Measurements from ENCODE around the gene CD74. TPM values are rescaled to one million over a fixed set of nuclear protein-coding genes. Genes with fewer than 3 reads are reported as not detected.

The CD74 gene
- total and polyA plus RNA-seq, 2 of the 13 experiments (the other 11 are each of a cell fraction or from before 2014, with no cell fraction given) = 34.1 to 84.4 TPM

DNA sequence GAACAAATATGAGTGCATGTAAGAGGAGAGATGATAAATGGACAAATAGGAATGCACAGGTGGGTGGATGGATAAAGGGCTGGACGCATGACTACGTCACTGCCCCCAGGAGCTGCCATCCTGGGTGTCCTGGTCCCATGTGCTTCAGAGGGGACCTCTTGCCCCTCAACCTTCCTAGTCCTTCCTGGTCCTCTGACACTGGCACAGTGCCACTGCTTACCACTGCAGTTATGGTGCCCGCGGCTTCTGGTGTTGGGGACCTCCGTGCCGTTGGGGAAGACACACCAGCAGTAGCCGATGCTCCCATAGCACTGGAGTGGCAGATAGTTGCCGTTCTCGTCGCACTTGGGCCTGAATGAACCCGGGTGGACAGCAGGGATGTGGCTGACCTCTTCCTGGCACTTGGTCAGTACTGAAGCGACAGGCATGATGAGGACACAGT lies 9.8 kb downstream of the CD74 start:
- H4K20me1 ChIP-seq (ENCODE audit: insufficient read depth, low read length) = no peaks in the 10 kb centered on the region
- H3K4me2 ChIP-seq (ENCODE audit: low read depth, low read length) = no peak overlapping the region
- ChIA-PET POLR2A (interaction anchor here (1.3 to 2.0 kb wide), 2 partner anchors 8 to 10 kb away, joined by 3 to 6 read pairs; partner anchors contain the start of gene CD74), CTCF (ENCODE audit: low intra/inter-chr PET ratio, low total read pairs) (no interaction called here)
- no peak overlapping the region for H3K9ac ChIP-seq (ENCODE audit: insufficient read depth, low read depth, low read length)
- in situ Hi-C loops (cut with HindIII; ENCODE audit: extremely low pct_ligation_motif_present, low pct_unique_long_range_greater_than_20kb) = no loop called here
- no peaks in the 10 kb centered on the region for H3K9me3 ChIP-seq (ENCODE audit: low read length)
- ATAC-seq (no peak), DNase-seq (ENCODE audit: low spot score) (no peak), FAIRE-seq (no peak)
- no peak for TF ChIP-seq FOXM1 (CRISPR knock-in tag; IDR thresholded peaks at IDR 0.05)
- no peak for TF ChIP-seq HDAC2 (CRISPR knock-in tag; IDR thresholded peaks at IDR 0.05)
- TF ChIP-seq, protein P1, sequence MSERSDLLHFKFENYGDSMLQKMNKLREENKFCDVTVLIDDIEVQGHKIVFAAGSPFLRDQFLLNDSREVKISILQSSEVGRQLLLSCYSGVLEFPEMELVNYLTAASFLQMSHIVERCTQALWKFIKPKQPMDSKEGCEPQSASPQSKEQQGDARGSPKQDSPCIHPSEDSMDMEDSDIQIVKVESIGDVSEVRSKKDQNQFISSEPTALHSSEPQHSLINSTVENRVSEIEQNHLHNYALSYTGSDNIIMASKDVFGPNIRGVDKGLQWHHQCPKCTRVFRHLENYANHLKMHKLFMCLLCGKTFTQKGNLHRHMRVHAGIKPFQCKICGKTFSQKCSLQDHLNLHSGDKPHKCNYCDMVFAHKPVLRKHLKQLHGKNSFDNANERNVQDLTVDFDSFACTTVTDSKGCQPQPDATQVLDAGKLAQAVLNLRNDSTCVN (CRISPR knock-in tag; IDR thresholded peaks at IDR 0.05; ENCODE audit: borderline replicate concordance) = no peak
- peak; percentile 42 for TF ChIP-seq RBM22 (optimal IDR thresholded peaks at IDR 0.05; ENCODE audit: low read length)
- TF ChIP-seq POLR2A (IDR thresholded peaks at IDR 0.05; ENCODE audit: insufficient read depth in 1 of 2, low read depth in 2 of 2, low read length in 2 of 2) = 0 out of 4 replicates have a peak, but pooled peaks of 1 of the 2 experiments have one; percentile 27
- no peak for TF ChIP-seq PAWR (CRISPR knock-in tag; IDR thresholded peaks at IDR 0.05; ENCODE audit: borderline replicate concordance)
- TF ChIP-seq, protein P2, sequence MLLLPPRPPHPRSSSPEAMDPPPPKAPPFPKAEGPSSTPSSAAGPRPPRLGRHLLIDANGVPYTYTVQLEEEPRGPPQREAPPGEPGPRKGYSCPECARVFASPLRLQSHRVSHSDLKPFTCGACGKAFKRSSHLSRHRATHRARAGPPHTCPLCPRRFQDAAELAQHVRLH (CRISPR knock-in tag; IDR thresholded peaks at IDR 0.05; ENCODE audit: borderline replicate concordance, low read depth) = no peak
- TF ChIP-seq, protein P3, sequence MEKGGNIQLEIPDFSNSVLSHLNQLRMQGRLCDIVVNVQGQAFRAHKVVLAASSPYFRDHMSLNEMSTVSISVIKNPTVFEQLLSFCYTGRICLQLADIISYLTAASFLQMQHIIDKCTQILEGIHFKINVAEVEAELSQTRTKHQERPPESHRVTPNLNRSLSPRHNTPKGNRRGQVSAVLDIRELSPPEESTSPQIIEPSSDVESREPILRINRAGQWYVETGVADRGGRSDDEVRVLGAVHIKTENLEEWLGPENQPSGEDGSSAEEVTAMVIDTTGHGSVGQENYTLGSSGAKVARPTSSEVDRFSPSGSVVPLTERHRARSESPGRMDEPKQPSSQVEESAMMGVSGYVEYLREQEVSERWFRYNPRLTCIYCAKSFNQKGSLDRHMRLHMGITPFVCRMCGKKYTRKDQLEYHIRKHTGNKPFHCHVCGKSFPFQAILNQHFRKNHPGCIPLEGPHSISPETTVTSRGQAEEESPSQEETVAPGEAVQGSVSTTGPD (CRISPR knock-in tag; IDR thresholded peaks at IDR 0.05) = no peak
- TF ChIP-seq POLR2G (IDR thresholded peaks at IDR 0.05; ENCODE audit: low read depth, low read length) = 0 out of 2 replicates have a peak, but pooled peaks have one; percentile 26
- no peak for TF ChIP-seq CCDC6 (CRISPR knock-in tag; IDR thresholded peaks at IDR 0.05)
- TF ChIP-seq, protein P4, sequence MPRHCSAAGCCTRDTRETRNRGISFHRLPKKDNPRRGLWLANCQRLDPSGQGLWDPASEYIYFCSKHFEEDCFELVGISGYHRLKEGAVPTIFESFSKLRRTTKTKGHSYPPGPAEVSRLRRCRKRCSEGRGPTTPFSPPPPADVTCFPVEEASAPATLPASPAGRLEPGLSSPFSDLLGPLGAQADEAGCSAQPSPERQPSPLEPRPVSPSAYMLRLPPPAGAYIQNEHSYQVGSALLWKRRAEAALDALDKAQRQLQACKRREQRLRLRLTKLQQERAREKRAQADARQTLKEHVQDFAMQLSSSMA (CRISPR knock-in tag; IDR thresholded peaks at IDR 0.05) = no peak
- TF ChIP-seq RFXAP (CRISPR knock-in tag; IDR thresholded peaks at IDR 0.05; ENCODE audit: borderline replicate concordance) = no peak
- TF ChIP-seq, protein P5, sequence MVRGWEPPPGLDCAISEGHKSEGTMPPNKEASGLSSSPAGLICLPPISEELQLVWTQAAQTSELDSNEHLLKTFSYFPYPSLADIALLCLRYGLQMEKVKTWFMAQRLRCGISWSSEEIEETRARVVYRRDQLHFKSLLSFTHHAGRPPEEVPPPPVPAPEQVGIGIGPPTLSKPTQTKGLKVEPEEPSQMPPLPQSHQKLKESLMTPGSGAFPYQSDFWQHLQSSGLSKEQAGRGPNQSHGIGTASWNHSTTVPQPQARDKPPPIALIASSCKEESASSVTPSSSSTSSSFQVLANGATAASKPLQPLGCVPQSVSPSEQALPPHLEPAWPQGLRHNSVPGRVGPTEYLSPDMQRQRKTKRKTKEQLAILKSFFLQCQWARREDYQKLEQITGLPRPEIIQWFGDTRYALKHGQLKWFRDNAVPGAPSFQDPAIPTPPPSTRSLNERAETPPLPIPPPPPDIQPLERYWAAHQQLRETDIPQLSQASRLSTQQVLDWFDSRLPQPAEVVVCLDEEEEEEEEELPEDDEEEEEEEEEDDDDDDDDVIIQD (CRISPR knock-in tag; IDR thresholded peaks at IDR 0.05; ENCODE audit: low read depth) = no peak
- no peak for TF ChIP-seq BHLHE40 (IDR thresholded peaks at IDR 0.05; ENCODE audit: low read length)
- TSS peak; percentile 25 for BruUV-seq (replicated peaks)
- peaks cover 19 to 51% of the 10 kb centered on the region in 2 experiments; a peak in 4 of 5 replicates for H3K36me3 ChIP-seq (replicated peaks in 1 of 2; ENCODE audit: control insufficient read depth in 1 of 2, insufficient read depth in 2 of 2, low read length in 2 of 2)
- H3K4me3 ChIP-seq (replicated peaks in 1 of 3; ENCODE audit: insufficient read depth in 1 of 3, low read depth in 2 of 3, low read length in 3 of 3) = no peak overlapping the region
- 97% methylated on average over 6 of the region's 12 CpGs for WGBS (ENCODE audit: low lambda C conversion rate)
- no peak overlapping the region for H2AFZ ChIP-seq (ENCODE audit: low read length)
- intact Hi-C loops (cut with micrococcal nuclease; ENCODE audit: unreplicated experiment) = no loop called here
- H3K27me3 ChIP-seq (ENCODE audit: control insufficient read depth in 1 of 2, insufficient read depth in 2 of 2, low read length in 2 of 2) = no peaks in the 10 kb centered on the region
- no peaks in the 10 kb centered on the region for H3K79me2 ChIP-seq (ENCODE audit: insufficient read depth, low read length)
- no peaks in the 10 kb centered on the region for H3K4me1 ChIP-seq (ENCODE audit: insufficient read depth, low read length)
- H3K27ac ChIP-seq (ENCODE audit: extremely low read length, insufficient read depth, low read length) = no peak overlapping the region

Measured in HepG2 (cell line).